ENCODE measurements around the gene CRTC1.

DNA sequence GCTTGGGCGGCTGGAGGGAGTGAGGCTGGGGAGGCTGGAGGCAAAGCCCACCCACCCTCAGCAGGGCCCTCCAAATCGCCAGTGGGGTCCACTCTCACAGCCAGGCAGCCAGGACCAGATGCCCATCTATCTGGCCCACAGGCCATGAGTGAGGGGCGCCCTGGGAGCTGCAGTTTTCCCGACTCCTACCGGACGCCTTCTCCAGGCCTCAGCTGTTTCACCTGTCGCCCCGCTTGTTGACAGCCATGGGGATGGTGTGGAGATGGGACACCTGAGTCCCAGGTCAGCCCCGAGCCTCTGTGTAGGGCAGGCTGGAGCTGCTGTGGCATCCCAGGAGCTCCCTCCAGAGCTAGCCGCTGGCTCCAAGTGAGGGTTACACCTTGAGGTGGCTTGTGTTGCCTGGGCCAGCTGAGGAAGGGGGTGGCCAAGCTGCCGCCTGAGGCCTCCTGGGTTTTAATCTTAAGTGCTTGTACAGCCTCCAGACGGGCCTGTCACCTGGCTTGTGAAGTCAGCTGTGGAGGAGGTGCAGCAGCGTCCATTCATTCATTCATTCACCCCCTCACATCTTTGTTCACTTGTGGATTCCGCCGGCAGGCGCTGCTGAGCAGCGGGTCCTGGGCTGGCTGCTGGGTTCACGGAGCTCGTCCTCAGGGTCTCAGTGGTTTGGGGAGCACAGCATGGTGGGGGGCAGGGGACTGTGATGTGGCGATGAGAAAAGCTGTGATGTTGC is 55.6 kb downstream of the CRTC1 start:
- TF ChIP-seq EZH2 (IDR thresholded peaks at IDR 0.05; ENCODE audit: insufficient read depth, poor library complexity, severe bottlenecking): no peak
- no peak for TF ChIP-seq EZH2phosphoT487 (IDR thresholded peaks at IDR 0.05; ENCODE audit: insufficient read depth, low read depth)
